ENCODE results near the gene POU6F2.

GRCh38 chr7:39102234-39102633 lies 124.5 kb downstream of the POU6F2 start:
- TF ChIP-seq CTCF (conservative IDR thresholded peaks at IDR 0.05; ENCODE audit: low read length) (no peak), EZH2phosphoT487 (IDR thresholded peaks at IDR 0.05; ENCODE audit: borderline replicate concordance) (no peak)

Measured in Loucy (cell line).